PC-3 (cell line): ENCODE data around the gene CSHL1. TPM values are rescaled to one million over a fixed set of nuclear protein-coding genes. Genes with fewer than 3 reads are reported as not detected.
"Not testable (repeated sequence)": the region's sequence is repeated elsewhere in the genome, so short reads cannot be mapped to it uniquely, and the experiment has no call there.

ENCODE experiments used
- ATAC-seq: fragments of 200-7000 bp; cut with Tn5 transposase; 2 replicates; pipeline ENCODE4 v1.9.1; 2020; ENCODE audit warnings: mild to moderate bottlenecking, moderate library complexity
- BruUV-seq: library from RNA; stranded (reverse); fragments of 400-500 nt; replicated peaks from 2 replicates; lab custom pipeline; 2021; lab: Mats Ljungman, UMichigan
- CTCF ChIA-PET: fragments of 300-600 bp; sonication (Branson Sonifier 250); formaldehyde crosslinking; loops from one replicate; lab custom pipeline; 2022; ENCODE audit warnings: antibody characterized with exemption; lab: Charles Lee
- POLR2A ChIA-PET: fragments of 300-600 bp; sonication (Branson Sonifier 250); formaldehyde crosslinking; loops from one replicate; lab custom pipeline; 2022; ENCODE audit warnings: antibody characterized with exemption; ENCODE audit not compliant: unreplicated experiment; lab: Charles Lee
- DNase-seq: peaks from one replicate; pipeline ENCODE4 v3.0.0-alpha.2; 2015
- H2AFZ ChIP-seq: fragments of 300-600 bp; sonication (generic); 2 replicates; pipeline ENCODE4 v1.6.0; 2016; ENCODE audit warnings: antibody characterized with exemption, low read length
- H3F3A ChIP-seq: fragments of 300-600 bp; sonication (generic); one replicate; pipeline ENCODE4 v1.6.0; 2017; ENCODE audit warnings: antibody characterized with exemption, low read length, control low read depth, mild to moderate bottlenecking; ENCODE audit not compliant: unreplicated experiment
- H3K27ac ChIP-seq: fragments of 300-600 bp; sonication (generic); 2 replicates; pipeline ENCODE4 v1.5.1; 2016; ENCODE audit warnings: mild to moderate bottlenecking, low read length
- H3K27me3 ChIP-seq: fragments of 300-600 bp; sonication (generic); 2 replicates; pipeline ENCODE4 v1.6.1; 2016; ENCODE audit warnings: low read length, mixed read lengths
- H3K36me3 ChIP-seq: fragments of 300-600 bp; sonication (generic); 2 replicates; pipeline ENCODE4 v1.6.1; 2016; ENCODE audit warnings: low read depth, mixed run types, low read length, mixed read lengths
- H3K4me1 ChIP-seq: fragments of 300-600 bp; sonication (generic); 2 replicates; pipeline ENCODE4 v1.5.1; 2016; ENCODE audit warnings: low read length; ENCODE audit not compliant: insufficient read depth
- H3K4me2 ChIP-seq: fragments of 300-600 bp; sonication (generic); 2 replicates; pipeline ENCODE4 v1.6.0; 2016; ENCODE audit warnings: low read length
- H3K4me3 ChIP-seq: fragments of 300-600 bp; sonication (generic); 2 replicates; pipeline ENCODE4 v1.5.1; 2016; ENCODE audit warnings: mild to moderate bottlenecking, low read length, mixed read lengths
- H3K79me2 ChIP-seq: fragments of 300-600 bp; sonication (generic); 2 replicates; pipeline ENCODE4 v1.6.1; 2017; ENCODE audit warnings: low read length, mixed read lengths
- H3K9ac ChIP-seq: fragments of 300-600 bp; sonication (generic); 2 replicates; pipeline ENCODE4 v1.6.0; 2016; ENCODE audit warnings: mild to moderate bottlenecking, low read length
- H3K9me2 ChIP-seq: fragments of 300-600 bp; sonication (generic); replicated peaks from 2 replicates; pipeline ENCODE4 v1.6.1; 2016; ENCODE audit warnings: mixed run types, low read length, mixed read lengths
- H3K9me3 ChIP-seq: fragments of 300-600 bp; sonication (generic); 2 replicates; pipeline ENCODE4 v1.6.1; 2016; ENCODE audit warnings: low read length, mixed read lengths
- H4K20me1 ChIP-seq: fragments of 300-600 bp; sonication (generic); 2 replicates; pipeline ENCODE4 v1.6.1; 2016; ENCODE audit warnings: low read length, mixed read lengths
- intact Hi-C: fragments of 100-400 bp; cut with micrococcal nuclease; formaldehyde crosslinking; loops from 2 replicates; pipeline ENCODE4 v1.9.0; 2023
- total RNA-seq: library from RNA; depleted of rRNA; stranded (reverse); fragments of >200 nt; gene quantifications from 2 replicates; pipeline ENCODE4 v1.2.3, GENCODE V29; 2014
- TF ChIP-seq, protein P1 (sequence below): fragments of 300-600 bp; sonication (generic); conservative IDR thresholded peaks from 2 replicates; pipeline ENCODE4 v1.5.1; 2017; ENCODE audit warnings: antibody characterized with exemption, low read depth, mild to moderate bottlenecking, low read length

Gene CSHL1
- total RNA-seq, 1 experiment from 2014 or later, result not detected

DNA sequence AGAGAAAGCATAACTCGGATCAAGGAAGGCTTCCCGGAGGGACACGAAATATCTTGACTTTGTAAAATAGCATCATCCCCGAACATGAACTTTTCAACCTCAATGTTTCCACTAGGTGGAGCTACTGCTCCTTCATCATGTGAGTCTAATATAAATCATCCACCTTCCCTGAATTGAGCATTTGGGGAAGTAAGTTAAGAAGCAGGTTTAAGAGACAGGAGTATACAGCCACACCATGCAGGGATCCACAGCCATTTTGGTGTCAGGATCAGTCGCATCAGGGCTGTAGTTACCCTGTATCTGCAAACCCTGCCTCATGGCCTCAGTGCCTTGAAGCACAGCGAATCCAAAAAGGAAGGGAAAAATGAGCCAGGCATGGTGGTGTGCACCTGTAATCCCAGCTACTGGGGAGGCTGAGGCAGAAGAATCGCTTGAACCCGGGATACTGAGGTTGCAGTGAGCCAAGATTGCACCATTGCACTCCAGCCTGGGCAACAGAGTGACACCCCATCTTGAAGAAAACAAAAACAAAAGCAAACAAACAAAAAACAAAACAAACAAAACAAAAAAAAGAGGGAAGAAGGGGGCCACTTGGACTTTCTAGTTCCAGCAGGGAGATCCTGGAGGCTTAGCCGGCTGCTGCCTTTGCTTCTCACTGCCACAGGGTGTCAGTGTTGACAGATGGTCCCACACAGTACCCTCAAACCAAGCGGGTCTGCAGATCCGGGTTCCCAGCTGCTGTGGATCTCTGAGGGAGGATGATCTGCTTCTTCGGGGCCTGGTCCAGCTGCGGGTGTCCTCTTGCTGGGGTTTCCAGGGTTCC, 21.8 kb downstream of the CSHL1 start:
- H3K9ac ChIP-seq, H3K36me3 ChIP-seq, H3K9me3 ChIP-seq, BruUV-seq, intact Hi-C loops, H3K4me3 ChIP-seq, H3K9me2 ChIP-seq, H4K20me1 ChIP-seq, H3K79me2 ChIP-seq, POLR2A ChIA-PET, H3K27ac ChIP-seq, H3K4me1 ChIP-seq, H3F3A ChIP-seq, H3K27me3 ChIP-seq: not testable (repeated sequence)
- Histone ChIP-seq H2AFZ (peak overlapping the region; percentile 29; the same call in 1 of the 2 replicates), H3K4me2 (peak overlapping the region; percentile 40; the same call in 1 of the 2 replicates)
- CTCF ChIA-PET, result interaction anchor here (0.6 to 1.0 kb wide), 3 partner anchors 23 to 337 kb away, joined by 3 to 5 read pairs (median 3); partner anchors contain the start of gene GH1
- ATAC-seq (peak; percentile 88), DNase-seq (peak; percentile 50)
- TF ChIP-seq, protein P1, sequence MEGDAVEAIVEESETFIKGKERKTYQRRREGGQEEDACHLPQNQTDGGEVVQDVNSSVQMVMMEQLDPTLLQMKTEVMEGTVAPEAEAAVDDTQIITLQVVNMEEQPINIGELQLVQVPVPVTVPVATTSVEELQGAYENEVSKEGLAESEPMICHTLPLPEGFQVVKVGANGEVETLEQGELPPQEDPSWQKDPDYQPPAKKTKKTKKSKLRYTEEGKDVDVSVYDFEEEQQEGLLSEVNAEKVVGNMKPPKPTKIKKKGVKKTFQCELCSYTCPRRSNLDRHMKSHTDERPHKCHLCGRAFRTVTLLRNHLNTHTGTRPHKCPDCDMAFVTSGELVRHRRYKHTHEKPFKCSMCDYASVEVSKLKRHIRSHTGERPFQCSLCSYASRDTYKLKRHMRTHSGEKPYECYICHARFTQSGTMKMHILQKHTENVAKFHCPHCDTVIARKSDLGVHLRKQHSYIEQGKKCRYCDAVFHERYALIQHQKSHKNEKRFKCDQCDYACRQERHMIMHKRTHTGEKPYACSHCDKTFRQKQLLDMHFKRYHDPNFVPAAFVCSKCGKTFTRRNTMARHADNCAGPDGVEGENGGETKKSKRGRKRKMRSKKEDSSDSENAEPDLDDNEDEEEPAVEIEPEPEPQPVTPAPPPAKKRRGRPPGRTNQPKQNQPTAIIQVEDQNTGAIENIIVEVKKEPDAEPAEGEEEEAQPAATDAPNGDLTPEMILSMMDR, result peak; percentile 41

DNA sequence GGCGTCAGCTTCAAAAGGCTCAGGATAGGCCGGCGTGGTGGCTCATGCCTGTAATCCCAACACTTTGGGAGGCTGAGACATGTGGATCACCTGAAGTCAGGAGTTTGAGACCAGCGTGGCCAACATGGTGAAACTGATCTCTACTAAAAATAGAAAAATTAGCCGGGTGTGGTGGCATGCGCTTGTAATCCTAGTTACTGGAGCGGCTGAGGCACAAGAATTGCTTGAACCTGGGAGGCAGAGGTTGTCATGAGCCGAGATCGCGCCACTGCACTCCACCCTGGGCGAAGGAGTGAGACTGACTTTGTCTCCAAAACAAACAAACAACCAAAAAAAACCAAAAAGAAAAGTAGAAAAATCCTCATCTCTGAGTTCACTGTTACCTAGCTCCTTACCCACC, 25.9 kb downstream of the CSHL1 start:
- BruUV-seq, ATAC-seq, H4K20me1 ChIP-seq, H3K27me3 ChIP-seq, H3K79me2 ChIP-seq, CTCF ChIA-PET, H3K9me3 ChIP-seq, H3K4me3 ChIP-seq, DNase-seq, intact Hi-C loops, H3K27ac ChIP-seq, H3K9ac ChIP-seq, POLR2A ChIA-PET, H3K36me3 ChIP-seq, H3K9me2 ChIP-seq, H2AFZ ChIP-seq, H3K4me1 ChIP-seq, H3F3A ChIP-seq, H3K4me2 ChIP-seq: not testable (repeated sequence)

DNA sequence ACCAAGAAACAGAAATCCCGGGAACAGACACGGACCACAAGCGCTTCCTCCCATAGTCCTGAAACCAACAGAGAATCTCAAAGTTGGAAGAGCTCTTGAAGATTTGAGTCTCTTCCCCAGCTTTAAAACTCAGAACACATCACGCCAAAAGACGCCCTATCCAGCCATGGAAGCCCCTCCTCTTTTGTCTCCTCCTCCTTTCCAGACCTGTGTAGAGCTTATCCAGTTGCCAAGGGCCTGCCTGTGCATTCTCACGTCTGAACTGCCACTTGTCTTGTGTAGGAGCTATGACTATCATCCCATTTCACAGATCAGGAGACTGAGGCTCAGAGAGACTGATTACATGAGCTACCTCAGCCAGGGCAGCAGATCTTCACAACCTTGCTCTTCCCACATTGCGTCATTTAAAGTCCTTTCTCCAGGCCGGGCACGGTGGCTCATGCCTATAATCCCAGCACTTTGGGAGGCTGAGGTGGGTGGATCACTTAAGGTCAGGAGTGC, 28.4 kb downstream of the CSHL1 start:
- not testable (repeated sequence) for H3K4me2 ChIP-seq

More for the DNA sequence above, 28.4 kb downstream of the CSHL1 start:
- H2AFZ ChIP-seq, POLR2A ChIA-PET, H3K4me1 ChIP-seq, BruUV-seq, DNase-seq, ATAC-seq, H3K27ac ChIP-seq, H3K36me3 ChIP-seq, H3K27me3 ChIP-seq, H3F3A ChIP-seq, H3K9me2 ChIP-seq, H3K9me3 ChIP-seq, H4K20me1 ChIP-seq, intact Hi-C loops, H3K79me2 ChIP-seq, H3K9ac ChIP-seq, H3K4me3 ChIP-seq: not testable (repeated sequence)
- CTCF ChIA-PET, result interaction anchor here (0.6 kb wide), 1 partner anchor 399 kb away, joined by 8 read pairs; no protein-coding TSS in a partner anchor
